ENCODE results near the gene MFAP1. TPM values are rescaled to one million over a fixed set of nuclear protein-coding genes. Genes with fewer than 3 reads are reported as not detected.
A peak's percentile ranks its signal among the peaks of the same experiment; 100 is the strongest.

Gene MFAP1
- total and polyA plus RNA-seq, 4 donors, result 7.9 to 8.3 (median 8.1) TPM

DNA sequence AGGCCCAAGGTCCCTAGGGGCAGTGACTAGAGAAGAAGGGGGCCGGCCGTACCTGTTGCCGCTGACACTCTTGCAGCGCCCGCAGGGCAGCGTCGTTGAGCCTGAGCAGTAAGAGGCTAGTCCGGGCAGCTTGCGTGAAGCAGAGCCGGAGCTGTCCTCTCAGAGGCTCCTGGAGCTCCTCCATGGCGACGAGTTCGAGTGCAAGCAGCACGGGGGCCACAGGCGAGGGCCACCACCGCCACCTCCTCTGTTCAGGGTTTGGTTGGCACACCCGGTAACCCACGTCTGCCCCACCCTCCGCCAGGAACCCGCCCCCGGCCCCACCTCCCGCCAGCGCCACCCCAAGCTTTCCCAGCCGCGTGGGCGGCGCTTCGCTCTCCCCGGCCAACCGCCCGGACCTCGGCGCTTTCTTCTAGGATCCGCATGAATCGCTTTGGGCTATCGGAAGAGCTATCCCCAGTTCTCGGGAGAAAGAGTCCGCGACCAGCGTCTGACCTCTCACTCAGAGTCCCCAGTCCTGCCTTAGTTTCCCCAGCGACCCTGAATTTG is 47.7 kb downstream of the MFAP1 start, which contains the start of gene ELL3:
ELL3 (minus strand) TSS at position 249 of the 549 bp plus-strand sequence; CDS start at position 184, 65 bp downstream.
- TF ChIP-seq JUND (IDR thresholded peaks at IDR 0.05) (no peak), EGR1 (IDR thresholded peaks at IDR 0.05; ENCODE audit: low read depth in 2 of 2) (peak; percentile 89)
- H3K4me1 ChIP-seq (ENCODE audit: control insufficient read depth in 4 of 4, insufficient read depth in 4 of 4, low read length in 3 of 4), result peaks cover 0 to 20% (median 11%) of the 10 kb centered on the region in 4 donors
- peak within 1 kb of the TSS; percentile 84 to 88 for H3K27ac ChIP-seq (ENCODE audit: low read depth in 1 of 2, low read length in 2 of 2)
- H3K27me3 ChIP-seq (ENCODE audit: control insufficient read depth in 4 of 4, insufficient read depth in 4 of 4, low read length in 3 of 4), result no peaks in the 10 kb centered on the region
- DNase-seq (ENCODE audit: low spot score), result peak; percentile 88
- peak within 1 kb of the TSS; percentile 63 to 91 (median 82) for H3K4me3 ChIP-seq (ENCODE audit: low read depth in 1 of 3, low read length in 3 of 3)
- H3K36me3 ChIP-seq (ENCODE audit: control insufficient read depth in 4 of 4, insufficient read depth in 3 of 4, low read depth in 1 of 4, low read length in 3 of 4), result peaks cover 5 to 22% (median 19%) of the 10 kb centered on the region in 4 donors
- peak within 1 kb of the TSS; percentile 42 to 92 for H3K9ac ChIP-seq (ENCODE audit: low read depth in 1 of 2, low read length in 2 of 2)
- under 1% methylated on average over 41 of the region's 41 CpGs for WGBS
- H3K9me3 ChIP-seq (ENCODE audit: control insufficient read depth in 4 of 4, low read length in 3 of 4), result no peaks in the 10 kb centered on the region

DNA sequence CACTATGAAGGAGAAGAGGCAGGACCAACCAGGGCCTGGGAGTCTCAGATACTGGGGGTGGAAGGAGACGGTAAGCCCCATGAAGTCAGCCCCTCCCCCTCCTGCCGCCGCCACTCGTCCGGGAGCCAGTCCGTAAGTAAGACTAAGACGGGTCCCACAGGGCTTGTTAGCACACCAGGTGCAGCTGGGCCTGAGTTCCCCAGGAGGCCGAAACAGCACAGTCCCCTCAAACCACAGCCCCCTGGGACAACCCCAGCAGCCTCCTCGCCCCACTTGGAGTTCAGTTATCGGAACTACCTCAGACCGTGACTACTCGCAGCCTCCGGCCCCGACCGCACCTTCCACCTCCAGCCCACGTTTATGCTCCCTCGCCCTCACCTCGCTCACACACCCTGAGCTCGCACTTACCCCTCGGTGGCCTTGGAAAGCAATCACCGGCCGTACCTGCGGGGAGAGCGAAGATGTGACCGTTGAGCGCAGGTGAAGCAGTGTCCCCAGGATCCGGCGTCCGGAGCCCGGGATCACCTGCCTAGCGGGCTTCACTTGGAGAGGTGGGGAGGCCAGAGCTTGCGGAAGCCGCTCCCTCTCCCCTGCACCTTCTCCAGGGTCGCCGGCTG is 48.3 kb downstream of the MFAP1 start:
- H3K9ac ChIP-seq (ENCODE audit: low read depth in 1 of 2, low read length in 2 of 2), result peak overlapping the region in 1 of 2 donors; percentile 36
- H3K4me1 ChIP-seq (ENCODE audit: control insufficient read depth in 4 of 4, insufficient read depth in 4 of 4, low read length in 3 of 4), result peaks cover 0 to 21% (median 11%) of the 10 kb centered on the region in 4 donors
- TF ChIP-seq, protein P1, sequence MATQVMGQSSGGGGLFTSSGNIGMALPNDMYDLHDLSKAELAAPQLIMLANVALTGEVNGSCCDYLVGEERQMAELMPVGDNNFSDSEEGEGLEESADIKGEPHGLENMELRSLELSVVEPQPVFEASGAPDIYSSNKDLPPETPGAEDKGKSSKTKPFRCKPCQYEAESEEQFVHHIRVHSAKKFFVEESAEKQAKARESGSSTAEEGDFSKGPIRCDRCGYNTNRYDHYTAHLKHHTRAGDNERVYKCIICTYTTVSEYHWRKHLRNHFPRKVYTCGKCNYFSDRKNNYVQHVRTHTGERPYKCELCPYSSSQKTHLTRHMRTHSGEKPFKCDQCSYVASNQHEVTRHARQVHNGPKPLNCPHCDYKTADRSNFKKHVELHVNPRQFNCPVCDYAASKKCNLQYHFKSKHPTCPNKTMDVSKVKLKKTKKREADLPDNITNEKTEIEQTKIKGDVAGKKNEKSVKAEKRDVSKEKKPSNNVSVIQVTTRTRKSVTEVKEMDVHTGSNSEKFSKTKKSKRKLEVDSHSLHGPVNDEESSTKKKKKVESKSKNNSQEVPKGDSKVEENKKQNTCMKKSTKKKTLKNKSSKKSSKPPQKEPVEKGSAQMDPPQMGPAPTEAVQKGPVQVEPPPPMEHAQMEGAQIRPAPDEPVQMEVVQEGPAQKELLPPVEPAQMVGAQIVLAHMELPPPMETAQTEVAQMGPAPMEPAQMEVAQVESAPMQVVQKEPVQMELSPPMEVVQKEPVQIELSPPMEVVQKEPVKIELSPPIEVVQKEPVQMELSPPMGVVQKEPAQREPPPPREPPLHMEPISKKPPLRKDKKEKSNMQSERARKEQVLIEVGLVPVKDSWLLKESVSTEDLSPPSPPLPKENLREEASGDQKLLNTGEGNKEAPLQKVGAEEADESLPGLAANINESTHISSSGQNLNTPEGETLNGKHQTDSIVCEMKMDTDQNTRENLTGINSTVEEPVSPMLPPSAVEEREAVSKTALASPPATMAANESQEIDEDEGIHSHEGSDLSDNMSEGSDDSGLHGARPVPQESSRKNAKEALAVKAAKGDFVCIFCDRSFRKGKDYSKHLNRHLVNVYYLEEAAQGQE (IDR thresholded peaks at IDR 0.05), result no peak
- TF ChIP-seq GABPA (IDR thresholded peaks at IDR 0.05 in 1 of 2, conservative IDR thresholded peaks at IDR 0.05 in 1 of 2) (no peak), EGR1 (IDR thresholded peaks at IDR 0.05; ENCODE audit: low read depth in 2 of 2) (no peak), HNF4G (IDR thresholded peaks at IDR 0.05) (no peak), ATF3 (IDR thresholded peaks at IDR 0.05) (no peak), RAD21 (IDR thresholded peaks at IDR 0.05) (no peak), TAF1 (conservative IDR thresholded peaks at IDR 0.05) (no peak), NR2F2 (IDR thresholded peaks at IDR 0.05) (no peak), JUND (IDR thresholded peaks at IDR 0.05) (no peak), RXRA (IDR thresholded peaks at IDR 0.05) (no peak), ZBTB33 (IDR thresholded peaks at IDR 0.05) (no peak), YY1 (IDR thresholded peaks at IDR 0.05) (no peak), HNF4A (conservative IDR thresholded peaks at IDR 0.05) (no peak), FOXA1 (IDR thresholded peaks at IDR 0.05) (no peak), MAX (IDR thresholded peaks at IDR 0.05) (no peak)
- no peaks in the 10 kb centered on the region for H3K9me3 ChIP-seq (ENCODE audit: control insufficient read depth in 4 of 4, low read length in 3 of 4)
- H3K27ac ChIP-seq (ENCODE audit: low read depth in 1 of 2, low read length in 2 of 2), result peak overlapping the region; percentile 84 to 88
- DNase-seq (ENCODE audit: low spot score), result peak; percentile 39
- no peaks in the 10 kb centered on the region for H3K27me3 ChIP-seq (ENCODE audit: control insufficient read depth in 4 of 4, insufficient read depth in 4 of 4, low read length in 3 of 4)
- peaks cover 5 to 28% (median 24%) of the 10 kb centered on the region in 4 donors for H3K36me3 ChIP-seq (ENCODE audit: control insufficient read depth in 4 of 4, insufficient read depth in 3 of 4, low read depth in 1 of 4, low read length in 3 of 4)
- peak overlapping the region; percentile 35 to 63 (median 59) for H3K4me3 ChIP-seq (ENCODE audit: low read depth in 1 of 3, low read length in 3 of 3)
- WGBS, result 12% methylated on average over 35 of the region's 35 CpGs

All from liver (tissue), 9 donors.